Motor neuron (in vitro differentiated cells): ENCODE measurements around the gene ZSWIM4. TPM values are rescaled to one million over a fixed set of nuclear protein-coding genes. Genes with fewer than 3 reads are reported as not detected.
"Not testable (repeated sequence)": the region's sequence is repeated elsewhere in the genome, so short reads cannot be mapped to it uniquely, and the experiment has no call there.

ENCODE experiments used
- ATAC-seq, 8 experiments: fragments of 200-7000 bp; cut with Tn5 transposase; replicated peaks in 6 of 8; 2 replicates each; pipeline ENCODE4 v1.8.0; 2021; ENCODE audit warnings: mild to moderate bottlenecking in 8 of 8, moderate library complexity in 8 of 8
- H3K27ac ChIP-seq, 2 donors: fragments of 250-450 bp; sonication (Bioruptor Pico); 2 replicates each; pipeline ENCODE4 v1.9.0; 2021; ENCODE audit warnings: antibody characterized with exemption in 2 of 2, mild to moderate bottlenecking in 2 of 2, moderate library complexity in 1 of 2
- H3K4me1 ChIP-seq, 2 donors: fragments of 250-450 bp; sonication (Bioruptor Pico); replicated peaks in 1 of 2; 2 replicates each; pipeline ENCODE4 v1.6.1; 2021; ENCODE audit warnings: antibody characterized with exemption in 2 of 2, mild to moderate bottlenecking in 2 of 2, moderate library complexity in 1 of 2
- H3K4me3 ChIP-seq, 5 donors: fragments of 250-450 bp; sonication (Bioruptor Pico); 2 replicates each; pipeline ENCODE4 v1.9.0; 2021; ENCODE audit warnings: antibody characterized with exemption in 5 of 5, mild to moderate bottlenecking in 5 of 5, moderate library complexity in 4 of 5
- WGBS, 10 experiments: fragments of 450-650 bp; shearing (Covaris generic); methylation state at CpG; one replicate each; pipeline ENCODE4 v1.0.0; 2022; 5-methylcytosine and 5-hydroxymethylcytosine counted together
- in situ Hi-C, 9 experiments: fragments of 400-800 bp; cut with MboI; loops; one replicate each; pipeline ENCODE4 v1.15.0; 2021; ENCODE audit warnings: low sequenced_read_pairs in 9 of 9, low pct_unique_long_range_greater_than_20kb in 2 of 9; ENCODE audit not compliant: unreplicated experiment in 9 of 9
- total RNA-seq, 8 experiments: library from RNA; unstranded; fragments of 300-600 nt; gene quantifications; 2 replicates each; pipeline versions ENCODE4 v1.2.3 to v1.2.4, GENCODE V29; 2022

ZSWIM4 gene
- total RNA-seq, 8 experiments from 2014 or later: 1.2 to 14.5 (median 8.6) TPM

DNA sequence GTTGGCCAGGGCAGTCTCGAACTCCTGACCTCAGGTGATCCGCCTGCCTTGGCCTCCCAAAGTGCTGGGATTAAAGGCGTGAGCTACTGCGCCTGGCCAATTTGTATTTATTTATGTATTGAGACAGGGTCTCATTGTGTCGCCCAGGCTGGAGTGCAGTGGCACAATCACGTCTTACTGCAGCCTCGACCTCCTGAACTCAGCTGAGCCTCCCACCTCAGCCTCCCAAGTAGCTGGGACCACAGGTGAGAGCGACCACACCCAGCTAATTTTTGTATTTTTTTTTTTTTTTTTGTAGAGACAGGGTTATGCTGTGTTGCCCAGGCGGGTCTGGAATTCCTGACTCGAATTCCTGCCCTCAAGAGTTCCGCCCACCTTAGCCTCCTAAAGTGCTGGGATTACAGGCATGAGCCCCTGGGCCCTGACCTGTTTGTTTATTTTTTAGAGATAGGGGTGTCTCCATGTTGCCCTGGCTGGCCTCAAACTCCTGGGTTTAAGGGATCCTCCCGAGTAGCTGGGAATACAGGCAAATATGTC is 57.0 kb downstream of the ZSWIM4 start:
- not testable (repeated sequence) for ATAC-seq
- 18 to 100% (median 89%) methylated on average over 1 to 7 of the region's 12 CpGs; no CpG with 5 or more reads in 4 of the 10 experiments for WGBS, 10 experiments
- in situ Hi-C loops: loop anchor here in 7 of 9 experiments (25.0 kb wide), 2 partner anchors 240 to 265 kb away; no protein-coding TSS in a partner anchor

GRCh38 chr19:13856497-13856896 is 61.3 kb downstream of the ZSWIM4 start:
- H3K27ac ChIP-seq: no peak overlapping the region
- H3K4me3 ChIP-seq: no peak overlapping the region
- in situ Hi-C loops: loop anchor here in 7 of 9 experiments (25.0 kb wide), 2 partner anchors 244 to 269 kb away; no protein-coding TSS in a partner anchor
- no peak for ATAC-seq
- WGBS, 10 experiments: 36 to 100% (median 75%) methylated on average over 1 to 2 of the region's 2 CpGs; no CpG with 5 or more reads in 3 of the 10 experiments
- H3K4me1 ChIP-seq: peaks cover 0 to 2% of the 10 kb centered on the region in 2 donors

More for the DNA sequence above, 57.0 kb downstream of the ZSWIM4 start:
- H3K4me1 ChIP-seq: peaks cover 17 to 19% of the 10 kb centered on the region in 2 donors
- H3K27ac ChIP-seq, H3K4me3 ChIP-seq: not testable (repeated sequence)

- Histone ChIP-seq H3K27ac (no peak overlapping the region), H3K4me1 (peaks cover 10 to 14% of the 10 kb centered on the region in 2 donors), H3K4me3 (no peak overlapping the region)
- WGBS, 10 experiments: 78 to 100% (median 100%) methylated on average over 1 to 3 of the region's 3 CpGs; no CpG with 5 or more reads in 2 of the 10 experiments
- ATAC-seq: no peak
- in situ Hi-C loops: loop anchor here in 7 of 9 experiments (25.0 kb wide), 2 partner anchors 247 to 272 kb away; no protein-coding TSS in a partner anchor
Observed at GRCh38 chr19:13859361-13859880, 64.2 kb downstream of the ZSWIM4 start.

GRCh38 chr19:13860679-13861391 is 65.6 kb downstream of the ZSWIM4 start:
- no peak for ATAC-seq
- in situ Hi-C loops: loop anchor here in 8 of 9 experiments (10.0 to 25.0 kb wide), 4 partner anchors 76 to 274 kb away; no protein-coding TSS in a partner anchor
- Histone ChIP-seq H3K4me3 (no peak overlapping the region), H3K4me1 (peaks cover 14 to 18% of the 10 kb centered on the region in 2 donors), H3K27ac (no peak overlapping the region)
- 39 to 100% (median 87%) methylated on average over 1 to 7 of the region's 13 CpGs; no CpG with 5 or more reads in 2 of the 10 experiments for WGBS, 10 experiments

- H3K4me1 ChIP-seq: peaks cover 18 to 21% of the 10 kb centered on the region in 2 donors
Observed at GRCh38 chr19:13861392-13861713, 66.1 kb downstream of the ZSWIM4 start.

DNA sequence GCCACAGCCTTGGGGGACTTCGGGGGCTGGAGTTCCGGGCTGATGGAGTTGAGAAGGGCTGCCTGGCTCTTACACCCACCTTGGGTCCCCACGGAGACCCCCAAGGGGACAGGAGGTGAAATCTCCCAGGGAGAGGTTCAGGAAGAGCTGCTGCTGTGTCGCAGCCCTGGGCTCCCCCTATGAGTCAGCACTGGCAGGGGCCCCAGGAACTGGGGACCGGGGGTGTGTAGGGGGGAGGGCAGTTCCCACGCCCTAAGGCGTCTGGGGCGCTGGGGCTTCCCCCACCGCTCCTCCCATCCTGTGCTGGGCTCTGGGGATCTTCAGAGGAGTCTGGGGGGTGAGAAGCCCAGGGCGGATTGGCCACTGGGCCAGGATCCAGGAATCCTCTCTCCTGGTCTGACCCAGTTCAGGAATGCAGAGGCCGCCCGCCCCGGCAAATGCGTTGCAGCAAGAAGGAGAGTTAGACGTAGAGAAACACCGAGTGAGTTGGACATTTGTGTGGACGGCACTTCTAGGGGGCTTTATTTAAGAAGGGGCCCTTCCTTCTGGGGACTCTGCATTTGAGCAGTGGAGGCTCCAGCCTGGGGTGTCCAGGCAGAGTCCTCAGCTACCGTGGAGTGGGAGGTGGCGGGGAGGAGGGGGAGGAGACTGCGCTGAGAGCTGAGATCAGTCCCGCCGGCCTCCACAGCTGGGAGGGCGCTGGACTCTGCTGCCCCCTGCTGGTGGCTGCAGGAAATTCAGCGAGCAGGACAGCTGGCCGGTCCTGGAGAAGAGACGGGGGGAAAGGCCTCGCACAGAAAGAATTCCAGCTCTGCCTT is 66.7 kb downstream of the ZSWIM4 start:
- peak; percentile 71 to 86 (median 76) for ATAC-seq
- H3K4me1 ChIP-seq: peaks cover 23 to 25% of the 10 kb centered on the region in 2 donors
- no peak overlapping the region for H3K27ac ChIP-seq
- WGBS, 10 experiments: 0% methylated on average over 1 to 7 of the region's 27 CpGs; no CpG with 5 or more reads in 8 of the 10 experiments
- in situ Hi-C loops: loop anchor here in 8 of 9 experiments (10.0 to 25.0 kb wide), 4 partner anchors 77 to 275 kb away; no protein-coding TSS in a partner anchor
- H3K4me3 ChIP-seq: peak overlapping the region in 4 of 5 donors; percentile 5 to 14 (median 8)

More at GRCh38 chr19:13861392-13861713, 66.1 kb downstream of the ZSWIM4 start:
- no peak for ATAC-seq
- WGBS, 10 experiments: 20 to 93% (median 80%) methylated on average over 1 to 9 of the region's 11 CpGs; no CpG with 5 or more reads in 5 of the 10 experiments
- no peak overlapping the region for H3K27ac ChIP-seq
- H3K4me3 ChIP-seq: no peak overlapping the region
- in situ Hi-C loops: loop anchor here in 8 of 9 experiments (10.0 to 25.0 kb wide), 4 partner anchors 77 to 274 kb away; no protein-coding TSS in a partner anchor

GRCh38 chr19:13864046-13864666 is 68.9 kb downstream of the ZSWIM4 start:
- peaks cover 23 to 25% of the 10 kb centered on the region in 2 donors for H3K4me1 ChIP-seq
- no peak overlapping the region for H3K27ac ChIP-seq
- ATAC-seq: no peak
- in situ Hi-C loops: loop anchor here in 8 of 9 experiments (10.0 to 25.0 kb wide), 4 partner anchors 79 to 277 kb away; no protein-coding TSS in a partner anchor
- 20 to 80% (median 60%) methylated on average over 1 of the region's 13 CpGs; no CpG with 5 or more reads in 7 of the 10 experiments for WGBS, 10 experiments
- peak overlapping the region in 3 of 5 donors; percentile 52 to 92 (median 67) for H3K4me3 ChIP-seq

GRCh38 chr19:13864667-13865570 is 69.7 kb downstream of the ZSWIM4 start:
- peak in 5 of 8 experiments; percentile 21 to 49 (median 38) for ATAC-seq
- 21% methylated on average over 3 of the region's 113 CpGs; no CpG with 5 or more reads in 9 of the 10 experiments for WGBS, 10 experiments
- Histone ChIP-seq H3K27ac (peak overlapping the region; percentile 54 to 69), H3K4me3 (peak overlapping the region; percentile 52 to 92 (median 67)), H3K4me1 (peaks cover 23 to 25% of the 10 kb centered on the region in 2 donors)
- in situ Hi-C loops: loop anchor here in 8 of 9 experiments (10.0 to 25.0 kb wide), 4 partner anchors 80 to 278 kb away; no protein-coding TSS in a partner anchor

- H3K27ac ChIP-seq: peak overlapping the region; percentile 54 to 69
- WGBS, 10 experiments: 43% methylated on average over 2 of the region's 82 CpGs; no CpG with 5 or more reads in 9 of the 10 experiments
- in situ Hi-C loops: loop anchor here in 8 of 9 experiments (10.0 to 25.0 kb wide), 4 partner anchors 81 to 279 kb away; no protein-coding TSS in a partner anchor
Observed at GRCh38 chr19:13865571-13866462, 70.6 kb downstream of the ZSWIM4 start.

DNA sequence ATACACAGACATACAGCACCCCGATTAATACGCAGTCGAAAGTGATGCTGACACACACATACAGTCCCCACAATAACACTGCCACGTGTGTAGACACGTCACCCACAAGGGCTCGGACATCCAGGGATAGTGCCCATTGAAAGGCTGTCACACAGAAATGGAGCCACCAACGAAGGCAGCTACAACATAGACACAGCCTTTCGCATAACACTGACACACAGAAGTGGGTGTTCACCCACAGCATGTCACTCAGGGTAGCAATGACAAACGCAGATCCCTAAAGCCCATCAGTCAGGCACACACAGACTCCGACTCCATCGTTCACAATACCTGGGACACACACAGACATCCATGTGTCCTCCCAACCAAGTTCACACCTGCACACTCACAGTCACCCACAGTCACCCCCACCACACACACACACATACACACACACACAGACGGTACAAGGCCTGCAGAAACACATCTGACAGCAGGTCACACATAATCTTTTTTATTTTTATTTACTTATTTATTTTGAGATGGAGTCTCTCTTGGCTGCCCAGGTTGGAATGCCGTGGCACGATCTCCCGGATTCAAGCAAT is 71.3 kb downstream of the ZSWIM4 start:
- Histone ChIP-seq H3K4me1 (peaks cover 22 to 24% of the 10 kb centered on the region in 2 donors), H3K4me3 (peak overlapping the region; percentile 52 to 92 (median 67)), H3K27ac (peak overlapping the region in 1 of 2 donors; percentile 54)
- ATAC-seq: peak in 5 of 8 experiments; percentile 2 to 18 (median 13)
- in situ Hi-C loops: loop anchor here in 8 of 9 experiments (10.0 to 25.0 kb wide), 4 partner anchors 82 to 279 kb away; no protein-coding TSS in a partner anchor
- 43 to 100% (median 71%) methylated on average over 2 to 7 of the region's 15 CpGs; no CpG with 5 or more reads in 4 of the 10 experiments for WGBS, 10 experiments

More at GRCh38 chr19:13865571-13866462, 70.6 kb downstream of the ZSWIM4 start:
- Histone ChIP-seq H3K4me1 (peaks cover 23 to 25% of the 10 kb centered on the region in 2 donors), H3K4me3 (peak overlapping the region; percentile 52 to 92 (median 67))
- peak in 6 of 8 experiments; percentile 5 to 28 (median 20) for ATAC-seq
